HepG2 (cell line): Measurements from ENCODE around the gene SPACA4. TPM values are rescaled to one million over a fixed set of nuclear protein-coding genes. Genes with fewer than 3 reads are reported as not detected.

Source experiments
- FOXO1 ChIP-seq: sonication (generic); formaldehyde crosslinking; IDR thresholded peaks from 2 replicates; pipeline ENCODE4 v1.4.0; 2020; ENCODE audit warnings: missing genetic modification reagents
- GABPB1 ChIP-seq: IDR thresholded peaks from 2 replicates; pipeline ENCODE4 v1.6.1; 2016; ENCODE audit warnings: mild to moderate bottlenecking, missing genetic modification reagents, moderate library complexity, missing compliant biosample characterization
- KDM1A ChIP-seq: IDR thresholded peaks from 2 replicates; pipeline ENCODE4 v1.6.1; 2016; ENCODE audit warnings: missing compliant biosample characterization
- KLF15 ChIP-seq: sonication (generic); formaldehyde crosslinking; IDR thresholded peaks from 2 replicates; pipeline ENCODE4 v1.8.1; 2023; ENCODE audit warnings: borderline replicate concordance, mild to moderate bottlenecking, inconsistent platforms, missing genetic modification reagents, mixed read lengths
- MXI1 ChIP-seq: IDR thresholded peaks from 3 replicates; pipeline ENCODE4 v1.6.1; 2012; ENCODE audit warnings: low read depth, low read length, inconsistent platforms, borderline replicate concordance
- SIX4 ChIP-seq: sonication (generic); formaldehyde crosslinking; IDR thresholded peaks from 2 replicates; pipeline ENCODE4 v1.4.0; 2020; ENCODE audit warnings: missing genetic modification reagents
- SOX6 ChIP-seq, 2 experiments: fragments of 450-650 bp in 1 of 2; sonication (generic) in 1 of 2; formaldehyde crosslinking in 1 of 2; IDR thresholded peaks; 2 replicates each; pipeline versions ENCODE4 v1.4.0 to v1.6.1; 2017 to 2020; ENCODE audit warnings: antibody characterized with exemption in 1 of 2, mild to moderate bottlenecking in 1 of 2, missing genetic modification reagents in 1 of 2
- ZNF124 ChIP-seq: sonication (generic); formaldehyde crosslinking; IDR thresholded peaks from 2 replicates; pipeline ENCODE4 v1.4.0; 2020; ENCODE audit warnings: missing genetic modification reagents
- ZNF296 ChIP-seq: sonication (generic); formaldehyde crosslinking; conservative IDR thresholded peaks from 2 replicates; pipeline ENCODE4 v1.5.0; 2020; ENCODE audit warnings: mild to moderate bottlenecking, missing genetic modification reagents
- ZNF331 ChIP-seq: sonication (generic); formaldehyde crosslinking; IDR thresholded peaks from 2 replicates; pipeline ENCODE4 v1.4.0; 2020; ENCODE audit warnings: missing genetic modification reagents
- ZNF496 ChIP-seq: sonication (generic); formaldehyde crosslinking; IDR thresholded peaks from 2 replicates; pipeline ENCODE4 v1.8.1; 2023; ENCODE audit warnings: mild to moderate bottlenecking, moderate library complexity, missing genetic modification reagents; ENCODE audit not compliant: insufficient replicate concordance
- ZNF558 ChIP-seq: sonication (generic); formaldehyde crosslinking; IDR thresholded peaks from 2 replicates; pipeline ENCODE4 v1.9.0; 2022; ENCODE audit warnings: mild to moderate bottlenecking, missing genetic modification reagents, borderline replicate concordance
- ZSCAN31 ChIP-seq: sonication (generic); formaldehyde crosslinking; IDR thresholded peaks from 2 replicates; pipeline ENCODE4 v1.5.0; 2020; ENCODE audit warnings: low read depth, mild to moderate bottlenecking, missing genetic modification reagents
- polyA plus RNA-seq, 8 experiments: library from polyadenylated mRNA; depleted of rRNA in 3 of 8; stranded (reverse) in 7 of 8; unstranded in 1 of 8; fragments of >200 nt; fragmentation: Illumina TruSeq in 4 of 8; extraction: Trizol in 4 of 8; gene quantifications; 2 replicates each; pipeline versions ENCODE4 v1.2.1 to v1.2.3, GENCODE V29; 2011 to 2016; ENCODE audit warnings: low read depth in 4 of 8, missing spikeins in 1 of 8, mixed read lengths in 1 of 8; ENCODE audit not compliant: insufficient read depth in 1 of 8
- total RNA-seq, 5 experiments: library from RNA; depleted of rRNA; stranded (reverse); fragments of >200 nt; fragmentation: Illumina TruSeq; extraction: Trizol; gene quantifications; 2 replicates each; pipeline ENCODE4 v1.2.3, GENCODE V29; 2016; ENCODE audit warnings: low read depth in 1 of 5
- TF ChIP-seq, protein P1 (sequence below): sonication (generic); formaldehyde crosslinking; IDR thresholded peaks from 2 replicates; pipeline ENCODE4 v1.4.0; 2020; ENCODE audit warnings: low read depth, missing genetic modification reagents
- TF ChIP-seq, protein P2 (sequence below): sonication (generic); formaldehyde crosslinking; conservative IDR thresholded peaks from 2 replicates; pipeline ENCODE4 v1.8.0; 2022; ENCODE audit warnings: low read depth, missing genetic modification reagents
- TF ChIP-seq, protein P3 (sequence below): IDR thresholded peaks from 2 replicates; pipeline ENCODE4 v1.6.1; 2016
- TF ChIP-seq, protein P4 (sequence below): sonication (generic); formaldehyde crosslinking; conservative IDR thresholded peaks from 2 replicates; pipeline ENCODE4 v1.4.0; 2020; ENCODE audit warnings: missing genetic modification reagents
- TF ChIP-seq, protein P5 (sequence below): sonication (generic); formaldehyde crosslinking; IDR thresholded peaks from 2 replicates; pipeline ENCODE4 v1.5.0; 2020; ENCODE audit warnings: mild to moderate bottlenecking, low read depth, missing genetic modification reagents, borderline replicate concordance
- TF ChIP-seq, protein P6 (sequence below): sonication (generic); formaldehyde crosslinking; IDR thresholded peaks from 2 replicates; pipeline ENCODE4 v1.5.1; 2020; ENCODE audit warnings: mild to moderate bottlenecking, missing genetic modification reagents, moderate library complexity

The SPACA4 gene
- total and polyA plus RNA-seq, 2 of the 13 experiments (the other 11 are each of a cell fraction or from before 2014, with no cell fraction given) = not detected

DNA sequence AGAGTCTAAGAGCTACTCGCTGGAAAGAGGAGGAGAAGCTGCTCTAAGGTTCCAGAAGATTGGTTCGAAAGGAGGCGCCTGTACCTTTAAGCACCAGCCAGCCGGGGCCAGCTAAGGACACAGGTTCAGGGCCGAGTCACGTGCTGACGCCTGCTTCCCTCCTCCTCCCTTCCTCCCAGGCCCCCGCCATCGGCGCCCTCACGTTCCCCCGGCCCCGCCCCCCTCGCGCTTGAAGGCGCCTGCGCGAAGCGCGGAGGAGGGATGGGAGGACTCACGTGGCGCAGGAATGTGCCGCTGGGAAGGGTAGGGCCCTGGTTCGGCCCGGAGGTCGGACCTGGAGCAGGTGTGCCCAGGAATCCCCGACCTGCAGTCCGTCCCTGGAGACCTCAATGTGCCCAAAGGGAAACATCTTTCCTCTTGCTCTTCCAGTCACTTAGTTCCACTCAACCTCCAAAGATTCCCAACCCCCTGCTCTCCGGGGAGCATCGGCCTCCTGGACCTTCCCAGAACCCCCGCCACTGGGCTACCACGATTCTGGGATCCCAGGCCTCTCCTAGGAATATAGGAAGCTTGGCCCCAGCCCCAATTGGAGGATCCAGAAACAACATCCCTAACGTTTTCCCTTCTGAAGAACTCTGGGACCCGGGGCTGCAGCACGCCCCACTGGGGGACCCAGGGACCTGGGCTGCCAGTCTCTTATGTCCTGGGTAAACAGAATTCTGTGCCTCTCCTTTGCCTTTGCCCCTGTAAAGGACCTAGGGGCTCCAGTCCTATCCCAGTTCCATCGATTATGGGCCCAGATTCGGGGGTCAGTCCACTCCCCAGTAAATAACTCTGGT, 28.1 kb downstream of the SPACA4 start (continued):
- TF ChIP-seq, protein P1, sequence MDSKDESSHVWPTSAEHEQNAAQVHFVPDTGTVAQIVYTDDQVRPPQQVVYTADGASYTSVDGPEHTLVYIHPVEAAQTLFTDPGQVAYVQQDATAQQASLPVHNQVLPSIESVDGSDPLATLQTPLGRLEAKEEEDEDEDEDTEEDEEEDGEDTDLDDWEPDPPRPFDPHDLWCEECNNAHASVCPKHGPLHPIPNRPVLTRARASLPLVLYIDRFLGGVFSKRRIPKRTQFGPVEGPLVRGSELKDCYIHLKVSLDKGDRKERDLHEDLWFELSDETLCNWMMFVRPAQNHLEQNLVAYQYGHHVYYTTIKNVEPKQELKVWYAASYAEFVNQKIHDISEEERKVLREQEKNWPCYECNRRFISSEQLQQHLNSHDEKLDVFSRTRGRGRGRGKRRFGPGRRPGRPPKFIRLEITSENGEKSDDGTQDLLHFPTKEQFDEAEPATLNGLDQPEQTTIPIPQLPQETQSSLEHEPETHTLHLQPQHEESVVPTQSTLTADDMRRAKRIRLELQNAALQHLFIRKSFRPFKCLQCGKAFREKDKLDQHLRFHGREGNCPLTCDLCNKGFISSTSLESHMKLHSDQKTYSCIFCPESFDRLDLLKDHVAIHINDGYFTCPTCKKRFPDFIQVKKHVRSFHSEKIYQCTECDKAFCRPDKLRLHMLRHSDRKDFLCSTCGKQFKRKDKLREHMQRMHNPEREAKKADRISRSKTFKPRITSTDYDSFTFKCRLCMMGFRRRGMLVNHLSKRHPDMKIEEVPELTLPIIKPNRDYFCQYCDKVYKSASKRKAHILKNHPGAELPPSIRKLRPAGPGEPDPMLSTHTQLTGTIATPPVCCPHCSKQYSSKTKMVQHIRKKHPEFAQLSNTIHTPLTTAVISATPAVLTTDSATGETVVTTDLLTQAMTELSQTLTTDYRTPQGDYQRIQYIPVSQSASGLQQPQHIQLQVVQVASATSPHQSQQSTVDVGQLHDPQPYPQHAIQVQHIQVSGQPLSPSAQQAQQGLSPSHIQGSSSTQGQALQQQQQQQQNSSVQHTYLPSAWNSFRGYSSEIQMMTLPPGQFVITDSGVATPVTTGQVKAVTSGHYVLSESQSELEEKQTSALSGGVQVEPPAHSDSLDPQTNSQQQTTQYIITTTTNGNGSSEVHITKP = peak; percentile 91
- TF ChIP-seq MXI1 = peak; percentile 81; the same call in 1 of the 3 replicates
- no peak for TF ChIP-seq KDM1A (CRISPR knock-in tag)
- peak; percentile 49 for TF ChIP-seq FOXO1 (CRISPR knock-in tag)
- TF ChIP-seq ZNF124 = 0 out of 2 replicates have a peak, but pooled peaks have one; percentile 16
- no peak for TF ChIP-seq ZNF558 (CRISPR knock-in tag)
- peak; percentile 40; the same call in 1 of the 2 replicates for TF ChIP-seq ZSCAN31 (CRISPR knock-in tag)
- TF ChIP-seq SOX6 (IDR thresholded peaks at IDR 0.05) = no peak
- peak; percentile 57 for TF ChIP-seq SOX6 (CRISPR knock-in tag; IDR thresholded peaks at IDR 0.05)
- TF ChIP-seq, protein P2, sequence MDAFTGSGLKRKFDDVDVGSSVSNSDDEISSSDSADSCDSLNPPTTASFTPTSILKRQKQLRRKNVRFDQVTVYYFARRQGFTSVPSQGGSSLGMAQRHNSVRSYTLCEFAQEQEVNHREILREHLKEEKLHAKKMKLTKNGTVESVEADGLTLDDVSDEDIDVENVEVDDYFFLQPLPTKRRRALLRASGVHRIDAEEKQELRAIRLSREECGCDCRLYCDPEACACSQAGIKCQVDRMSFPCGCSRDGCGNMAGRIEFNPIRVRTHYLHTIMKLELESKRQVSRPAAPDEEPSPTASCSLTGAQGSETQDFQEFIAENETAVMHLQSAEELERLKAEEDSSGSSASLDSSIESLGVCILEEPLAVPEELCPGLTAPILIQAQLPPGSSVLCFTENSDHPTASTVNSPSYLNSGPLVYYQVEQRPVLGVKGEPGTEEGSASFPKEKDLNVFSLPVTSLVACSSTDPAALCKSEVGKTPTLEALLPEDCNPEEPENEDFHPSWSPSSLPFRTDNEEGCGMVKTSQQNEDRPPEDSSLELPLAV = no peak
- TF ChIP-seq KLF15 (CRISPR knock-in tag) = peak; percentile 45; the same call in 1 of the 2 replicates
- TF ChIP-seq ZNF496 (CRISPR knock-in tag) = no peak
- TF ChIP-seq, protein P3, sequence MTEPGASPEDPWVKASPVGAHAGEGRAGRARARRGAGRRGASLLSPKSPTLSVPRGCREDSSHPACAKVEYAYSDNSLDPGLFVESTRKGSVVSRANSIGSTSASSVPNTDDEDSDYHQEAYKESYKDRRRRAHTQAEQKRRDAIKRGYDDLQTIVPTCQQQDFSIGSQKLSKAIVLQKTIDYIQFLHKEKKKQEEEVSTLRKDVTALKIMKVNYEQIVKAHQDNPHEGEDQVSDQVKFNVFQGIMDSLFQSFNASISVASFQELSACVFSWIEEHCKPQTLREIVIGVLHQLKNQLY (CRISPR knock-in tag) = peak; percentile 84
- TF ChIP-seq, protein P4, sequence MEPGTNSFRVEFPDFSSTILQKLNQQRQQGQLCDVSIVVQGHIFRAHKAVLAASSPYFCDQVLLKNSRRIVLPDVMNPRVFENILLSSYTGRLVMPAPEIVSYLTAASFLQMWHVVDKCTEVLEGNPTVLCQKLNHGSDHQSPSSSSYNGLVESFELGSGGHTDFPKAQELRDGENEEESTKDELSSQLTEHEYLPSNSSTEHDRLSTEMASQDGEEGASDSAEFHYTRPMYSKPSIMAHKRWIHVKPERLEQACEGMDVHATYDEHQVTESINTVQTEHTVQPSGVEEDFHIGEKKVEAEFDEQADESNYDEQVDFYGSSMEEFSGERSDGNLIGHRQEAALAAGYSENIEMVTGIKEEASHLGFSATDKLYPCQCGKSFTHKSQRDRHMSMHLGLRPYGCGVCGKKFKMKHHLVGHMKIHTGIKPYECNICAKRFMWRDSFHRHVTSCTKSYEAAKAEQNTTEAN (CRISPR knock-in tag) = no peak; the same call in 1 of the 2 replicates
- peak; percentile 55; the same call in 1 of the 2 replicates for TF ChIP-seq SIX4 (CRISPR knock-in tag)
- TF ChIP-seq ZNF331 (CRISPR knock-in tag) = peak; percentile 86
- TF ChIP-seq, protein P5, sequence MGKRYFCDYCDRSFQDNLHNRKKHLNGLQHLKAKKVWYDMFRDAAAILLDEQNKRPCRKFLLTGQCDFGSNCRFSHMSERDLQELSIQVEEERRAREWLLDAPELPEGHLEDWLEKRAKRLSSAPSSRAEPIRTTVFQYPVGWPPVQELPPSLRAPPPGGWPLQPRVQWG (CRISPR knock-in tag) = no peak
- peak; percentile 80; the same call in 1 of the 2 replicates for TF ChIP-seq GABPB1 (CRISPR knock-in tag)
- TF ChIP-seq, protein P6, sequence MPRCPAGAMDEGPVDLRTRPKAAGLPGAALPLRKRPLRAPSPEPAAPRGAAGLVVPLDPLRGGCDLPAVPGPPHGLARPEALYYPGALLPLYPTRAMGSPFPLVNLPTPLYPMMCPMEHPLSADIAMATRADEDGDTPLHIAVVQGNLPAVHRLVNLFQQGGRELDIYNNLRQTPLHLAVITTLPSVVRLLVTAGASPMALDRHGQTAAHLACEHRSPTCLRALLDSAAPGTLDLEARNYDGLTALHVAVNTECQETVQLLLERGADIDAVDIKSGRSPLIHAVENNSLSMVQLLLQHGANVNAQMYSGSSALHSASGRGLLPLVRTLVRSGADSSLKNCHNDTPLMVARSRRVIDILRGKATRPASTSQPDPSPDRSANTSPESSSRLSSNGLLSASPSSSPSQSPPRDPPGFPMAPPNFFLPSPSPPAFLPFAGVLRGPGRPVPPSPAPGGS = 0 out of 2 replicates have a peak, but pooled peaks have one; percentile 45
- TF ChIP-seq ZNF296 = no peak
